Fibroblast of pulmonary artery (primary cell): Measurements from ENCODE around the gene NEK11.
"Not testable (repeated sequence)": the region's sequence is repeated elsewhere in the genome, so short reads cannot be mapped to it uniquely, and the experiment has no call there.

ENCODE experiments used
- DNase-seq: peaks from one replicate; pipeline ENCODE4 v3.0.0-alpha.2; 2010; ENCODE audit warnings: low read depth
- H3K4me3 ChIP-seq: replicated peaks from 2 replicates; pipeline ENCODE4 v1.5.1; 2011; ENCODE audit warnings: low read depth, mild to moderate bottlenecking, control low read depth, low read length, moderate library complexity
- CTCF ChIP-seq: IDR thresholded peaks from 2 replicates; pipeline ENCODE4 v1.5.1; 2011; ENCODE audit warnings: mild to moderate bottlenecking, control low read depth, low read length, inconsistent platforms; ENCODE audit errors: missing control alignments

The NEK11 gene

GRCh38 chr3:131036986-131037385, 10.3 kb downstream of the NEK11 start:
- DNase-seq, result peak; percentile 14
- no peak overlapping the region for H3K4me3 ChIP-seq
- TF ChIP-seq CTCF, result no peak

- H3K4me3 ChIP-seq, result no peak overlapping the region
- no peak for TF ChIP-seq CTCF
- DNase-seq, result peak; percentile 25
Measured at GRCh38 chr3:131038326-131038725, 11.6 kb downstream of the NEK11 start.

- not testable (repeated sequence) for H3K4me3 ChIP-seq
Measured at GRCh38 chr3:131042271-131042985, 15.8 kb downstream of the NEK11 start.

GRCh38 chr3:131047582-131047981, 20.9 kb downstream of the NEK11 start:
- no peak for DNase-seq
- H3K4me3 ChIP-seq, result no peak overlapping the region
- no peak for TF ChIP-seq CTCF

More at GRCh38 chr3:131042271-131042985, 15.8 kb downstream of the NEK11 start:
- DNase-seq, result not testable (repeated sequence)

- DNase-seq, result no peak
- no peak for TF ChIP-seq CTCF
- H3K4me3 ChIP-seq, result no peak overlapping the region
Measured at GRCh38 chr3:131048030-131048429, 21.4 kb downstream of the NEK11 start.

GRCh38 chr3:131050001-131050400, 23.3 kb downstream of the NEK11 start:
- TF ChIP-seq CTCF, result no peak
- H3K4me3 ChIP-seq, result no peak overlapping the region
- no peak for DNase-seq

GRCh38 chr3:131053043-131053859, 26.6 kb downstream of the NEK11 start:
- TF ChIP-seq CTCF, result peak; percentile 51
- DNase-seq, result peak; percentile 61
- H3K4me3 ChIP-seq, result no peak overlapping the region
